SKM-1 treated with dmso at 0.1 percent for 144 hours (cell line): ENCODE data around the gene RRH.
"Not testable (repeated sequence)": the region's sequence is repeated elsewhere in the genome, so short reads cannot be mapped to it uniquely, and the experiment has no call there.

Experiments
- DNase-seq: peaks from one replicate; lab custom pipeline; 2025; ENCODE audit not compliant: unreplicated experiment; lab: John Stamatoyannopoulos, UW

RRH gene

GRCh38 chr4:109846395-109847098 lies 18.8 kb downstream of the RRH start:
- DNase-seq, result no peak

- no peak for DNase-seq
These were observed 20.2 kb downstream of the RRH start, which contains the start of gene LRIT3 for GRCh38 chr4:109847896-109848442. TSS of gene LRIT3 (plus strand) at chr4:109848107. CDS start at chr4:109848202, 95 bp downstream.

- no peak for DNase-seq
These were observed 20.7 kb downstream of the RRH start for GRCh38 chr4:109848501-109848900.

GRCh38 chr4:109850601-109851000 lies 22.8 kb downstream of the RRH start:
- no peak for DNase-seq

- not testable (repeated sequence) for DNase-seq
These were observed 31.9 kb downstream of the RRH start for GRCh38 chr4:109859426-109860300.

GRCh38 chr4:109861271-109861670 lies 33.5 kb downstream of the RRH start:
- DNase-seq, result no peak

GRCh38 chr4:109861916-109862511 lies 34.2 kb downstream of the RRH start:
- DNase-seq, result no peak

- DNase-seq, result no peak
These were observed 36.4 kb downstream of the RRH start for GRCh38 chr4:109864134-109864533.

GRCh38 chr4:109870061-109870460 lies 42.3 kb downstream of the RRH start:
- no peak for DNase-seq

- no peak for DNase-seq
These were observed 44.3 kb downstream of the RRH start for GRCh38 chr4:109872065-109872464.

- no peak for DNase-seq
These were observed 45.3 kb downstream of the RRH start for GRCh38 chr4:109872950-109873656.

GRCh38 chr4:109873791-109874514 lies 46.2 kb downstream of the RRH start:
- DNase-seq, result no peak

- DNase-seq, result no peak
These were observed 47.3 kb downstream of the RRH start for GRCh38 chr4:109875106-109875505.

- DNase-seq, result not testable (repeated sequence)
These were observed 47.8 kb downstream of the RRH start for GRCh38 chr4:109875553-109875952.

GRCh38 chr4:109876634-109877265 lies 49.0 kb downstream of the RRH start:
- DNase-seq, result no peak

GRCh38 chr4:109877400-109877799 lies 49.6 kb downstream of the RRH start:
- DNase-seq, result no peak

GRCh38 chr4:109878355-109878754 lies 50.6 kb downstream of the RRH start:
- no peak for DNase-seq

GRCh38 chr4:109879081-109879480 lies 51.3 kb downstream of the RRH start:
- DNase-seq, result no peak

GRCh38 chr4:109879636-109880314 lies 52.0 kb downstream of the RRH start:
- no peak for DNase-seq
